ENCODE data around the gene STRIP2. TPM values are rescaled to one million over a fixed set of nuclear protein-coding genes. Genes with fewer than 3 reads are reported as not detected.

The STRIP2 gene
- total RNA-seq, 2 experiments from 2014 or later, result 2.1 to 4.3 TPM

DNA sequence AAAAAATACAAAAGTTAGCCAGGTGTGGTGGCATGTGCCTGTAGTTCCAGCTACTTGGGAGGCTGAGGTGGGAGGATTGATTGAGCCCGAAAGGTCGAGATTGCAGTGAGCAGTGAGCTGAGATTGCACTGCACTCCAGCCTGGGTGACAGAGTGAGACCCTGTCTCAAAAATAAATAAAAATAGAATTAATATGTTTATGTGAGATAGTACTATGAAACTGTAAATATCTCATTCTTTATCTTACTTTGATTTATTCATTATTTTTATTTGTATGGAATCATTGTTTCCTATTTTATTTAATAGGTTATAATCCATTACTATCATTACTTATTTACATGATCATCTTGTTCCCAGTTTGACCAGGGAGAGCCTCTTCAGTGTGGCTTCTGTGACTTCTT, 41.0 kb upstream of the STRIP2 start:
- H3K27ac ChIP-seq (ENCODE audit: low read depth, low read length, poor library complexity, severe bottlenecking), result no peak overlapping the region
- H3K4me3 ChIP-seq (ENCODE audit: low read depth, low read length, poor library complexity, severe bottlenecking), result no peak overlapping the region
- DNase-seq (ENCODE audit: low spot score), result no peak
- H4K20me1 ChIP-seq (ENCODE audit: insufficient read depth, low read length), result no peaks in the 10 kb centered on the region
- no peaks in the 10 kb centered on the region for H3K9me2 ChIP-seq (ENCODE audit: insufficient read depth, low read length)
- no peaks in the 10 kb centered on the region for H3K36me3 ChIP-seq (ENCODE audit: insufficient read depth, low read length)
- H3K79me2 ChIP-seq (ENCODE audit: insufficient read depth, low read depth, low read length), result no peaks in the 10 kb centered on the region
- no TSS peak for BruUV-seq (replicated peaks)
- ChIA-PET CTCF (ENCODE audit: unreplicated experiment) (no interaction called here), POLR2A (no interaction called here)
- H2AFZ ChIP-seq (ENCODE audit: low read length), result no peak overlapping the region
- no peak for TF ChIP-seq EZH2phosphoT487 (IDR thresholded peaks at IDR 0.05; ENCODE audit: borderline replicate concordance, low read depth, low read length)
- TF ChIP-seq, protein P1, sequence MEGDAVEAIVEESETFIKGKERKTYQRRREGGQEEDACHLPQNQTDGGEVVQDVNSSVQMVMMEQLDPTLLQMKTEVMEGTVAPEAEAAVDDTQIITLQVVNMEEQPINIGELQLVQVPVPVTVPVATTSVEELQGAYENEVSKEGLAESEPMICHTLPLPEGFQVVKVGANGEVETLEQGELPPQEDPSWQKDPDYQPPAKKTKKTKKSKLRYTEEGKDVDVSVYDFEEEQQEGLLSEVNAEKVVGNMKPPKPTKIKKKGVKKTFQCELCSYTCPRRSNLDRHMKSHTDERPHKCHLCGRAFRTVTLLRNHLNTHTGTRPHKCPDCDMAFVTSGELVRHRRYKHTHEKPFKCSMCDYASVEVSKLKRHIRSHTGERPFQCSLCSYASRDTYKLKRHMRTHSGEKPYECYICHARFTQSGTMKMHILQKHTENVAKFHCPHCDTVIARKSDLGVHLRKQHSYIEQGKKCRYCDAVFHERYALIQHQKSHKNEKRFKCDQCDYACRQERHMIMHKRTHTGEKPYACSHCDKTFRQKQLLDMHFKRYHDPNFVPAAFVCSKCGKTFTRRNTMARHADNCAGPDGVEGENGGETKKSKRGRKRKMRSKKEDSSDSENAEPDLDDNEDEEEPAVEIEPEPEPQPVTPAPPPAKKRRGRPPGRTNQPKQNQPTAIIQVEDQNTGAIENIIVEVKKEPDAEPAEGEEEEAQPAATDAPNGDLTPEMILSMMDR (conservative IDR thresholded peaks at IDR 0.05; ENCODE audit: low read length), result no peak
- H3K4me2 ChIP-seq (ENCODE audit: low read length), result no peak overlapping the region
- H3K9me3 ChIP-seq (ENCODE audit: low read length), result no peaks in the 10 kb centered on the region
- H3K4me1 ChIP-seq (ENCODE audit: insufficient read depth, low read length, poor library complexity, severe bottlenecking), result no peaks in the 10 kb centered on the region
- intact Hi-C loops (cut with micrococcal nuclease; ENCODE audit: unreplicated experiment), result no loop called here

DNA sequence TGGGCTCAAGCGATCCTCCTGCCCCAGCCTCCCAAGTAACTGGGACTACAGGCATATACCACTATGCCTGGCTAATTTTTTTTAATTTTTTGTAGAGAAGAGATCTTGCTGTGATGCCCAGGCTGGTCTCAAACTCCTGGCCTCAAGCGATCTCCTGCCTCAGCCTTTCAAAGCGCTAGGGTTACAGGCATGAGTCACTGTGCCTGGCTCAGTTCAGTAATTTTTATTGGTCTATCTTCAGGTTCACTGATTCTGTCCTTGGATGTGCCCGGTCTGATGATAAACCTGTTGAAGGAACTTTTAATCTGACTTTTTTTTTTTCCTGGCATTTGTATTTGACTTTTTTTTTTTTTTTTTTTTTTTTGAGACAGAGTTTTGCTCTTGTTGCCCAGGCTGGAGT, 40.1 kb upstream of the STRIP2 start:
- H3K27ac ChIP-seq (ENCODE audit: low read depth, low read length, poor library complexity, severe bottlenecking), result no peak overlapping the region
- H3K36me3 ChIP-seq (ENCODE audit: insufficient read depth, low read length), result no peaks in the 10 kb centered on the region
- no peaks in the 10 kb centered on the region for H3K9me3 ChIP-seq (ENCODE audit: low read length)
- H3K4me2 ChIP-seq (ENCODE audit: low read length), result no peak overlapping the region
- TF ChIP-seq, protein P1 (conservative IDR thresholded peaks at IDR 0.05; ENCODE audit: low read length), result no peak
- TF ChIP-seq EZH2phosphoT487 (IDR thresholded peaks at IDR 0.05; ENCODE audit: borderline replicate concordance, low read depth, low read length), result no peak
- H4K20me1 ChIP-seq (ENCODE audit: insufficient read depth, low read length), result no peaks in the 10 kb centered on the region
- BruUV-seq (replicated peaks), result no TSS peak
- POLR2A ChIA-PET, result no interaction called here
- no peak overlapping the region for H3K4me3 ChIP-seq (ENCODE audit: low read depth, low read length, poor library complexity, severe bottlenecking)
- H3K79me2 ChIP-seq (ENCODE audit: insufficient read depth, low read depth, low read length), result no peaks in the 10 kb centered on the region
- no peaks in the 10 kb centered on the region for H3K4me1 ChIP-seq (ENCODE audit: insufficient read depth, low read length, poor library complexity, severe bottlenecking)
- CTCF ChIA-PET (ENCODE audit: unreplicated experiment), result no interaction called here
- no peaks in the 10 kb centered on the region for H3K9me2 ChIP-seq (ENCODE audit: insufficient read depth, low read length)
- no peak overlapping the region for H2AFZ ChIP-seq (ENCODE audit: low read length)
- intact Hi-C loops (cut with micrococcal nuclease; ENCODE audit: unreplicated experiment), result no loop called here
- DNase-seq (ENCODE audit: low spot score), result no peak

DNA sequence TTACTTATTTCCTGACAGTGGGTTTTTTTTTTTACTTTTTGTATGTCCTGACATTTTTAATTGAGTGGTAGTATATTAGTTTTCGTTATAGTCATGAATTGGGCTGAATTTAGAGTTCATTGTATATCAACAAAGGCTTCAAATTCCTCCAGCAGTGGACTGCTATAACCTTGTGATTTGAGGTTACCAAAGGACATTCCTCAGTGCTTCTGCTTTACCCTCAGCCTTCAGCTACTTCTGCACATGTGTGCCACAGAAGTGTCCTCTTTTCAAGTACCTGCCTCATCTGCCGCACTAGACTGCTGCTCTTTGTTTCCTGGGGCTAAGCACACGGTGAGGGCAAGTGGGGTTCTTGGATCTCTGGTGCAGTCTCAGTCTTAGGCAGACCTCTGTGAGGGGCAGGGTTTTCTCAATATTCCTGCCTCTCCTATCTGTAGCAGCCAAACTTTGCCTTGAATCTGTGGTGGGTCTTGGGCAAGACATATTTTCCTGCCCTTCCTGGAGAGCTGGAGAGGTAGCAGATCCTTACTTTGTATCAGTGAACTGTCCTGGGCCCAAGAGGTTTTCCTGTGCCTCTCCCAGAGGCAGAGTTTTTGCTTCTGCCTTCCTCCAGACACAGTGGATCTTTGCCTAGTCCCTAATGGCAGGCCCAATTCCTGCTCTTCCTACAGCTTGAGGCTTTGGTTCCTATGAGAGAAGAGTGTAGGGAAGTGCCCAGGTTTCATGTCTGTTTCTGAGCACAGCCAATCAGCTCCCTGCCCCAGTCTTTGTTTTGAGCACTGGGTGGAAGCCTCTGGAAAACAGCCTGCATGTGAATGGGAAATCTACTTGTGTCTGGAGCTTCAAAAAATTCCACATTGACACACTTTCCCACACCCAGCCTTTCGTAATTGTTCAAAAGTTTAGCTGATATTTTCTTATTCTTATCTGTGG, 39.0 kb upstream of the STRIP2 start:
- TF ChIP-seq, protein P1 (conservative IDR thresholded peaks at IDR 0.05; ENCODE audit: low read length), result no peak
- no peak for TF ChIP-seq EZH2phosphoT487 (IDR thresholded peaks at IDR 0.05; ENCODE audit: borderline replicate concordance, low read depth, low read length)
- Histone ChIP-seq H3K4me1 (ENCODE audit: insufficient read depth, low read length, poor library complexity, severe bottlenecking) (no peaks in the 10 kb centered on the region), H3K4me3 (ENCODE audit: low read depth, low read length, poor library complexity, severe bottlenecking) (no peak overlapping the region), H3K27ac (ENCODE audit: low read depth, low read length, poor library complexity, severe bottlenecking) (no peak overlapping the region), H3K79me2 (ENCODE audit: insufficient read depth, low read depth, low read length) (no peaks in the 10 kb centered on the region), H3K9me3 (ENCODE audit: low read length) (no peaks in the 10 kb centered on the region), H4K20me1 (ENCODE audit: insufficient read depth, low read length) (no peaks in the 10 kb centered on the region), H2AFZ (ENCODE audit: low read length) (no peak overlapping the region), H3K4me2 (ENCODE audit: low read length) (no peak overlapping the region), H3K36me3 (ENCODE audit: insufficient read depth, low read length) (no peaks in the 10 kb centered on the region), H3K9me2 (ENCODE audit: insufficient read depth, low read length) (no peaks in the 10 kb centered on the region)
- no peak for DNase-seq (ENCODE audit: low spot score)
- intact Hi-C loops (cut with micrococcal nuclease; ENCODE audit: unreplicated experiment), result no loop called here
- ChIA-PET CTCF (ENCODE audit: unreplicated experiment) (no interaction called here), POLR2A (interaction anchor here (0.6 to 0.7 kb wide), 2 partner anchors 586 to 913 kb away, joined by 3 to 5 read pairs; no protein-coding TSS in a partner anchor)
- no TSS peak for BruUV-seq (replicated peaks)

All from OCI-LY7 (cell line).